ENCODE measurements around the gene FHAD1.
A peak's percentile ranks its signal among the peaks of the same experiment; 100 is the strongest.
"Not testable (repeated sequence)": the region's sequence is repeated elsewhere in the genome, so short reads cannot be mapped to it uniquely, and the experiment has no call there.

Gene FHAD1

DNA sequence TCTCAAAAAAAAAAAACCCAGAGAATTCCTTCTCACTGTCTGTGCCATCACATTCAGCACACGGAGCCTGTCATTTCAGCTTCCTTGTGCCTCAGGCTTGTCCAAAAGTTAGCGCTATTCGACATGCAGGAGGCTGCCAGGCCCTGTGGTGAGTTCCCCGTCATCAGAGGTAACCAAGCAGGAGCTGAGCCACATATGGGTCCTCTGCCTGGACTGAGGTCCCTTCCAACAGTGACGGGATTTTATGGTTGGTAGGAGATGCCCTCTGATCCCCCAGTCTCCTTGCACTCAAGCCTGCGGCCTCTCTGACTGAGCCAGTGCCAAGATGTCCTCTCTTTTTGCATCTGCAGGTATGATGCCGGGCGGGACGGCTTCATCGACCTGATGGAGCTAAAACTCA lies 178.5 kb downstream of the FHAD1 start:
- DNase-seq = no peak

- no peak for DNase-seq
These were observed 178.9 kb downstream of the FHAD1 start for GRCh38 chr1:15425958-15426357.

DNA sequence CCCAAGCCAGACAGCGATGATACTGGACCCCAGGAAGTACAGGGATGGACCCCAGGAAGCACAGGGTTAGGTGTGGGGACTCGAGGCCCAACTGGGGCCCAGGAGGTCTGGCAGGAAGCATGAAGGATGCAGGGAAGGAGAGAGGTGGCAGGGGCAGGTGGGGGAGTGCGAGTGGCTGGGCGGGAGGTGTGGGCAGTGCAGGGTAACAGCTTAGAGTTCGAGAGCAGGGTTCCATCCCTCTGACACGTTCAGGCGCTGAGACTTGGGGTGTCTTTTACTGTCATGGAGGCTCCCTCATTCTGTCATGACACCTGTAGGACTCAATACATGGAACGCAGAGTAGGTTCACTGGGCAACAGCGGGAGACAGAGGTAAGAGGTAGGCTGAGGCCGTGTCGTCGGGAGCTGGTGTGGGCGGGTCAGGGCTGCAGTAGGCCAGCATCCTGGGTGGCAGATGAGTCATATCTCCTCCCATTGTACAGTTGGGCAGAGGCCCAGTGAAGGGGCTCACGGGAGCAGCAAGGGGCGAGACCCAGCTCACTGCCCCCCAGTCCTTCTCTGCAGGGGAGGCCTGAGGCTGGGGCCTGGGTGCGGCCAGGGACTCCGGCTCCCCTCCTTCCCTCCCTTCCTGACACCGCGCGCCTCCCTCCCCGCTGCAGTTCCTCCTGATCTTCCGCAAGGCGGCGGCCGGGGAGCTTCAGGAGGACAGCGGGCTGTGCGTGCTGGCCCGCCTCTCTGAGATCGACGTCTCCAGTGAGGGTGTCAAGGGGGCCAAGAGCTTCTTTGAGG lies 179.7 kb downstream of the FHAD1 start:
- DNase-seq = no peak

GRCh38 chr1:15427280-15427666 lies 180.2 kb downstream of the FHAD1 start:
- no peak for DNase-seq

- DNase-seq = not testable (repeated sequence)
These were observed 181.2 kb downstream of the FHAD1 start for GRCh38 chr1:15428252-15428651.

- no peak for DNase-seq
These were observed 181.9 kb downstream of the FHAD1 start for GRCh38 chr1:15428815-15429435.

DNA sequence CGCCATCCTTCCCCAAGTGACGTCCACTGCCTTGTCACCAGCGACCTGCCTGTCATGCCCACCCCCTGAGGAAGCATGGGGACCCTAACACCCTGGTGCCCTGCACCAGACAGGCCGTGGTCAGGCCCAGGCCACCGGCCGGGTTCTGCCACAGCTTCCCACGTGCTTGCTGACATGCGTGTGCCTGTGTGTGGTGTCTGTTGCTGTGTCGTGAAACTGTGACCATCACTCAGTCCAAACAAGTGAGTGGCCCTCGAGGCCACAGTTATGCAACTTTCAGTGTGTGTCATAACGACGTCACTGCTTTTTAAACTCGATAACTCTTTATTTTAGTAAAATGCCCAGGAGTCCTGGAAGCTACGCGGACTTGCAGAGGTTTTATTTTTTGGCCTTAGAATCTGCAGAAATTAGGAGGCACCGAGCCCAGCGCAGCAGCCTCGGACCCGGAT lies 182.7 kb downstream of the FHAD1 start:
- DNase-seq = no peak

- DNase-seq = peak; percentile 62
These were observed 184.0 kb downstream of the FHAD1 start for GRCh38 chr1:15430787-15431570.

GRCh38 chr1:15431571-15431948 lies 184.5 kb downstream of the FHAD1 start:
- no peak for DNase-seq

GRCh38 chr1:15432324-15432723 lies 185.3 kb downstream of the FHAD1 start:
- no peak for DNase-seq

- DNase-seq = no peak
These were observed 186.4 kb downstream of the FHAD1 start for GRCh38 chr1:15433471-15433870.

- DNase-seq = not testable (repeated sequence)
These were observed 187.7 kb downstream of the FHAD1 start for GRCh38 chr1:15434739-15435138.

GRCh38 chr1:15435239-15436077 lies 188.4 kb downstream of the FHAD1 start:
- no peak for DNase-seq

DNA sequence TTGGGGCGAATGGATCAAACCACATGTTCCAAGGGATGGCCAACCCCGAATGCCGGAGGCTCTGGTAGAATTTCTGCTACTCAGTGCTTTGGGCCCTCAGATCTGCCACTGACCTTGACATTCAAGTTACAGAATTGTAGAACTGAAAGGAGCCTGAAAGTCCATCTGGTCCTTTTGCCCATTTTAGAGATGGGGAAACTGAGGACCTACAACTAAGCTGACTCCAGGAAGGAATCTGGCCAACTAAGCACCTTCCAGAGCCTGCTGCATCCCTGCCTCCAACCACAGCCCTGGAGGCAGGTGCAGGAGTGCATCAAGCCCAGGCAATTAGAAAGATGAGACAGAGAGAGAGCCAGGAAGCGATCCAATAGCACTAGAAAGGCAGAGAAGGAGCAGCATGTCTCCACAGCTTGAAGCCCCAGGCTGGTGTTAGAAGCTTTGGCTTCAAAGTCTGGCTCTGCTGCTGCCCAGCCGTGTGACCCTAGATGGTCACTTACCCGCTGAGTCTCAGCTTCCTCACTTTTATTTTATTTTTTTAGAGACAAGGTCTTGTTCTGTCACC lies 189.9 kb downstream of the FHAD1 start:
- DNase-seq = no peak

GRCh38 chr1:15439325-15439724 lies 192.3 kb downstream of the FHAD1 start:
- DNase-seq = no peak

DNA sequence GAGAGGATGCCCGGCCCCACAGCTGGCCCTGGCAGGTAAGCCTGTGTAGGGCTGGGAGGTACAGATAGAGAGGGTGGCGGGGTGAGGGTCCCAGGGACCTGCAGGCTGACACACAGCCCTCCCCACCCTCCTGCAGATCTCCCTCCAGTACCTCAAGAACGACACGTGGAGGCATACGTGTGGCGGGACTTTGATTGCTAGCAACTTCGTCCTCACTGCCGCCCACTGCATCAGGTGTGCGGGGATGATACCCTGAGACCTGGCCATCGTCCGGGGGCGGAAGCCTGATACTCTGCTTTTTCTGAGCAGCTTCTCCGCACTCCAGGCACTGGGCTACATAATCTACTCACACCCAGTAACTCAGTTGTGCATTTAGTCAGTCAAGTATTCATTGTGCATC lies 193.3 kb downstream of the FHAD1 start:
- DNase-seq = no peak

- no peak for DNase-seq
These were observed 194.2 kb downstream of the FHAD1 start for GRCh38 chr1:15441247-15441646.

DNA sequence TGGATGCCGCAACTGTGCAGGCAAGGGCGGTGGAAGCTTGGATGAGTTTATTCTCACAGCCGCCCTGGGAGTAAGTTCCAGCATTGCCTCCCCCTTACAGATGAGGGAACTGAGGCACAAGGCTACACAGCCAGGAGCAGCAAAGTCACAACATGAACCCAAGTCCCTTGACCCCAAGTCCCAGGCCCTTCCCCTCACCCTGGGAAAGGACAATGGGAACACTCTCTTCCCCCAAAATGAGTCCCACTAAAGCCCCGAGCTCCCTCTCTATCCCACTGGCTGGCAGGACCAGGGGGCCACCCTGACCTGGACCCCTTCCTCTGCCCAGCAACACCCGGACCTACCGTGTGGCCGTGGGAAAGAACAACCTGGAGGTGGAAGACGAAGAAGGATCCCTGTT lies 195.1 kb downstream of the FHAD1 start:
- no peak for DNase-seq

DNA sequence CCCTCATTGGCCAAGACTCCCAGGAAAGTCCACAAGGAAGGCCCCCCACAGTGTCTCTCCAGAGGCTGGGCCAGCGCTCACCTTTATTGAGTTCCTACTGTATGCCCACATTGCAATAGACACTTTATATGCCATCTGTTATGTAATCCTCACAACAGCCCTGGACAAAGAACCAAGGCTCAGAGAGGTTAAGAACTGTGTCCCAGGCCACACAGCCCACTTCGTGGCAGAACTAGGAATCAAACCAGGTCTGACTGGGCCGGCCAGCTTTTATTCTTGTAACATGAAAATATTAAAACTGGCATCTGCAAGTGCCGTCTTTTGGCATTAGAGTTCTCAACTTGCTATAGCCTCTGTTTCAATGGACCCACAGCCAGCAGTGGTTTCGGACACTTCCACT lies 195.7 kb downstream of the FHAD1 start:
- no peak for DNase-seq

DNA sequence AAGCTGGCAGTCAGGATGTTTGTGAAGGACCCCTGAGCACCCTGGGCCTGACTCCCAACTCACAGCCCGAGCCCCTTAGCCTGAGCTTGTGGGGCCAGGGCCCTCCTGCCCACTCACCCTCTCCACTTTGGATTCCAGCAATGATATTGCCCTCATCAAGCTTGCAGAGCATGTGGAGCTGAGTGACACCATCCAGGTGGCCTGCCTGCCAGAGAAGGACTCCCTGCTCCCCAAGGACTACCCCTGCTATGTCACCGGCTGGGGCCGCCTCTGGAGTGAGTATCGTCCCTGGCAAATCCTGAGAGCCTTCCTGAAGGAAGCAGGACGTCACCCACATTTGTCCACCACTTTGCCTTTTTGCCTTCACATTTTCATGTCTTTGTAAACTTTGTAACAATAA lies 196.3 kb downstream of the FHAD1 start:
- no peak for DNase-seq

GRCh38 chr1:15444468-15445389 lies 197.7 kb downstream of the FHAD1 start:
- no peak for DNase-seq

Data from CD4-positive, alpha-beta T cell treated with Interleukin-4 for 4 hours (primary cell).